Endothelial cell of umbilical vein (primary cell): Measurements from ENCODE around the gene CDH20.

Source experiments
- CTCF ChIP-seq, 2 donors: IDR thresholded peaks; 1 replicate in 1 of 2; 2 replicates in 1 of 2; pipeline ENCODE4 v1.5.1; 2011; ENCODE audit warnings: low read length in 2 of 2, mild to moderate bottlenecking in 2 of 2, moderate library complexity in 2 of 2, control low read depth in 1 of 2, inconsistent platforms in 1 of 2, low read depth in 1 of 2; ENCODE audit not compliant: insufficient read depth in 1 of 2; ENCODE audit errors: extremely low read depth in 1 of 2
- EZH2 ChIP-seq: IDR thresholded peaks from 2 replicates; pipeline ENCODE4 v1.6.1; 2012; ENCODE audit warnings: borderline replicate concordance, low read depth, mild to moderate bottlenecking, moderate library complexity, low read length, inconsistent platforms; ENCODE audit not compliant: severe bottlenecking
- FOS ChIP-seq: IDR thresholded peaks from 2 replicates; pipeline ENCODE4 v1.6.1; 2011; ENCODE audit warnings: mild to moderate bottlenecking, low read length, moderate library complexity, borderline replicate concordance; ENCODE audit not compliant: insufficient read depth
- GATA2 ChIP-seq: IDR thresholded peaks from 2 replicates; pipeline ENCODE4 v1.7.0; 2011; ENCODE audit warnings: low read depth, mild to moderate bottlenecking, moderate library complexity, mixed read lengths, low read length; ENCODE audit not compliant: insufficient read length, insufficient read depth
- JUN ChIP-seq: IDR thresholded peaks from 2 replicates; pipeline ENCODE4 v1.6.1; 2011; ENCODE audit warnings: borderline replicate concordance, low read depth; ENCODE audit not compliant: insufficient read length, insufficient read depth
- MAX ChIP-seq: IDR thresholded peaks from 2 replicates; pipeline ENCODE4 v1.6.1; 2011; ENCODE audit not compliant: insufficient read depth, insufficient read length
- POLR2A ChIP-seq: IDR thresholded peaks from 2 replicates; pipeline ENCODE4 v1.6.1; 2012; ENCODE audit warnings: low read depth, mild to moderate bottlenecking, control low read depth, low read length
- POLR2AphosphoS5 ChIP-seq: IDR thresholded peaks from 2 replicates; pipeline ENCODE4 v1.6.1; 2012; ENCODE audit warnings: low read depth, mild to moderate bottlenecking, control low read depth, low read length, moderate library complexity; ENCODE audit not compliant: insufficient read depth

GRCh38 chr18:61443081-61443725, 110.0 kb downstream of the CDH20 start:
- no peak for TF ChIP-seq CTCF (IDR thresholded peaks at IDR 0.05; ENCODE audit: extremely low read depth in 1 of 2, insufficient read depth in 1 of 2, low read depth in 1 of 2, low read length in 2 of 2)
- no peak for TF ChIP-seq GATA2
- no peak for TF ChIP-seq MAX
- TF ChIP-seq EZH2 = no peak
- no peak for TF ChIP-seq JUN
- TF ChIP-seq POLR2A = no peak
- no peak for TF ChIP-seq FOS
- TF ChIP-seq POLR2AphosphoS5 = no peak
